ENCODE results near the gene TBX21. TPM values are rescaled to one million over a fixed set of nuclear protein-coding genes. Genes with fewer than 3 reads are reported as not detected.

The TBX21 gene
- polyA plus RNA-seq, 1 donor from 2014 or later, result not detected

Other genes with a start within 250 kb of the TBX21 start
- gene NPEPPS, start 202.1 kb upstream of the TBX21 start, polyA plus RNA-seq, result 150 and 170 TPM in 2 replicates
- 80.2 and 117 TPM in 2 replicates for gene KPNB1, start 83.3 kb upstream of the TBX21 start, polyA plus RNA-seq
- 25.4 and 30.9 TPM in 2 replicates for gene TBKBP1, start 39.1 kb upstream of the TBX21 start, polyA plus RNA-seq
- gene OSBPL7, start 88.6 kb downstream of the TBX21 start, polyA plus RNA-seq, result 10.0 and 11.4 TPM in 2 replicates
- 33.8 and 34.2 TPM in 2 replicates for gene MRPL10, start 98.3 kb downstream of the TBX21 start, polyA plus RNA-seq
- 0.12 and 0.56 TPM in 2 replicates for gene LRRC46, start 98.4 kb downstream of the TBX21 start, polyA plus RNA-seq
- 94.0 and 104 TPM in 2 replicates for gene SCRN2, start 108.0 kb downstream of the TBX21 start, polyA plus RNA-seq
- gene SP6, start 117.9 kb downstream of the TBX21 start, polyA plus RNA-seq, result 0.42 and 0.44 TPM in 2 replicates
- 0.25 and 0.48 TPM in 2 replicates for gene SP2, start 163.0 kb downstream of the TBX21 start, polyA plus RNA-seq
- 1.7 and 2.0 TPM in 2 replicates for gene PNPO, start 208.3 kb downstream of the TBX21 start, polyA plus RNA-seq
- gene PRR15L, start 224.6 kb downstream of the TBX21 start, polyA plus RNA-seq, result not detected in 2 replicates
- 343 and 358 TPM in 2 replicates for gene CDK5RAP3, start 237.9 kb downstream of the TBX21 start, polyA plus RNA-seq